ENCODE data around the gene PPP1R9A.

DNA sequence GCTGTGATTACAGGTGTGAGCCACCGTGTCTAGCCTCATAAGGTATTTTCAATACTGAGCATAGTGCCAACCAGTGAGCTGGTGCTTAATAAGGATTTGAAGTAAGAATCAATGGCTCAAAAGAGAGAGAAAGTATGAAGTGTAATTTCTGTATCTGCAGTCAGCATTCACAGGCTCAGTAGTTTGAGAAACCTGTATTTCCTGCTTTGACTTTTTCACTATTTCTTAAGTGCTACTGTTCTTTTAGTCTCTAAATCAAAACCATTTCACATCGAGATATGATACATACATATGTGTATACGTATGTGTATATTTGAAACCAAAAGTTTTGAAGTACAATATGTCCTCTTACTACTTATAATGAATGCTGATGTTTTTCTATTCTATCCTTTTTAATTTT is 189.9 kb downstream of the PPP1R9A start:
- TF ChIP-seq, protein P1, sequence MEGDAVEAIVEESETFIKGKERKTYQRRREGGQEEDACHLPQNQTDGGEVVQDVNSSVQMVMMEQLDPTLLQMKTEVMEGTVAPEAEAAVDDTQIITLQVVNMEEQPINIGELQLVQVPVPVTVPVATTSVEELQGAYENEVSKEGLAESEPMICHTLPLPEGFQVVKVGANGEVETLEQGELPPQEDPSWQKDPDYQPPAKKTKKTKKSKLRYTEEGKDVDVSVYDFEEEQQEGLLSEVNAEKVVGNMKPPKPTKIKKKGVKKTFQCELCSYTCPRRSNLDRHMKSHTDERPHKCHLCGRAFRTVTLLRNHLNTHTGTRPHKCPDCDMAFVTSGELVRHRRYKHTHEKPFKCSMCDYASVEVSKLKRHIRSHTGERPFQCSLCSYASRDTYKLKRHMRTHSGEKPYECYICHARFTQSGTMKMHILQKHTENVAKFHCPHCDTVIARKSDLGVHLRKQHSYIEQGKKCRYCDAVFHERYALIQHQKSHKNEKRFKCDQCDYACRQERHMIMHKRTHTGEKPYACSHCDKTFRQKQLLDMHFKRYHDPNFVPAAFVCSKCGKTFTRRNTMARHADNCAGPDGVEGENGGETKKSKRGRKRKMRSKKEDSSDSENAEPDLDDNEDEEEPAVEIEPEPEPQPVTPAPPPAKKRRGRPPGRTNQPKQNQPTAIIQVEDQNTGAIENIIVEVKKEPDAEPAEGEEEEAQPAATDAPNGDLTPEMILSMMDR (conservative IDR thresholded peaks at IDR 0.05; ENCODE audit: low read depth, low read length) = no peak
- TF ChIP-seq EZH2phosphoT487 (IDR thresholded peaks at IDR 0.05; ENCODE audit: borderline replicate concordance, low read length) (no peak), EZH2 (IDR thresholded peaks at IDR 0.05; ENCODE audit: low read length, unreplicated experiment) (no peak)

Measured in PC-3 (cell line).